ENCODE data around the gene MIPEP.

- TF ChIP-seq, protein P1, sequence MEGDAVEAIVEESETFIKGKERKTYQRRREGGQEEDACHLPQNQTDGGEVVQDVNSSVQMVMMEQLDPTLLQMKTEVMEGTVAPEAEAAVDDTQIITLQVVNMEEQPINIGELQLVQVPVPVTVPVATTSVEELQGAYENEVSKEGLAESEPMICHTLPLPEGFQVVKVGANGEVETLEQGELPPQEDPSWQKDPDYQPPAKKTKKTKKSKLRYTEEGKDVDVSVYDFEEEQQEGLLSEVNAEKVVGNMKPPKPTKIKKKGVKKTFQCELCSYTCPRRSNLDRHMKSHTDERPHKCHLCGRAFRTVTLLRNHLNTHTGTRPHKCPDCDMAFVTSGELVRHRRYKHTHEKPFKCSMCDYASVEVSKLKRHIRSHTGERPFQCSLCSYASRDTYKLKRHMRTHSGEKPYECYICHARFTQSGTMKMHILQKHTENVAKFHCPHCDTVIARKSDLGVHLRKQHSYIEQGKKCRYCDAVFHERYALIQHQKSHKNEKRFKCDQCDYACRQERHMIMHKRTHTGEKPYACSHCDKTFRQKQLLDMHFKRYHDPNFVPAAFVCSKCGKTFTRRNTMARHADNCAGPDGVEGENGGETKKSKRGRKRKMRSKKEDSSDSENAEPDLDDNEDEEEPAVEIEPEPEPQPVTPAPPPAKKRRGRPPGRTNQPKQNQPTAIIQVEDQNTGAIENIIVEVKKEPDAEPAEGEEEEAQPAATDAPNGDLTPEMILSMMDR (conservative IDR thresholded peaks at IDR 0.05 in 1 of 2, IDR thresholded peaks at IDR 0.05 in 1 of 2; ENCODE audit: low read depth in 1 of 2, low read length in 2 of 2): no peak
- no peak for TF ChIP-seq EZH2 (IDR thresholded peaks at IDR 0.05; ENCODE audit: low read length, missing control alignments)
These were observed 134.7 kb downstream of the MIPEP start for GRCh38 chr13:23754506-23754905.
